Cardiac ventricle fibroblast (primary cell): ENCODE results near the gene AWAT1. TPM values are rescaled to one million over a fixed set of nuclear protein-coding genes. Genes with fewer than 3 reads are reported as not detected.

ENCODE experiments used
- total RNA-seq: library from RNA; depleted of rRNA; stranded (reverse); fragments of >200 nt; gene quantifications from 2 replicates; pipeline ENCODE4 v1.2.3, GENCODE V29; 2015

Gene AWAT1
- total RNA-seq: not detected in 2 replicates

GRCh38 chrX:70234355-70234754, at the start of gene AWAT1:
Gene AWAT1, plus strand, starts transcription at chrX:70234655. Its CDS starts 41 bp downstream, at chrX:70234696.

GRCh38 chrX:70260104-70260503, 25.6 kb downstream of the AWAT1 start, which contains the start of gene P2RY4:
Gene P2RY4, minus strand, starts transcription at chrX:70260204. Its CDS starts 580 bp downstream, at chrX:70259624.

GRCh38 chrX:70268034-70268433, 33.6 kb downstream of the AWAT1 start, which contains the start of gene ARR3:
Gene ARR3, plus strand, starts transcription at chrX:70268334. Its CDS starts 1,052 bp downstream, at chrX:70269386.

GRCh38 chrX:70281951-70282350, 47.5 kb downstream of the AWAT1 start, which contains the start of gene RAB41:
Gene RAB41, plus strand, starts transcription at chrX:70282172. Its CDS starts 46 bp downstream, at chrX:70282218.

Other genes with a start within 250 kb of the AWAT1 start
- not detected in 2 replicates for gene AWAT2, start 184.7 kb upstream of the AWAT1 start, total RNA-seq
- gene OTUD6A, start 172.2 kb upstream of the AWAT1 start, total RNA-seq: not detected in 2 replicates
- gene IGBP1, start 101.2 kb upstream of the AWAT1 start, total RNA-seq: 65.6 and 86.9 TPM in 2 replicates
- not detected in 2 replicates for gene DGAT2L6, start 57.2 kb upstream of the AWAT1 start, total RNA-seq
- not detected in 2 replicates for gene P2RY4, start 25.5 kb downstream of the AWAT1 start, total RNA-seq
- gene ARR3, start 33.7 kb downstream of the AWAT1 start, total RNA-seq: not detected in 2 replicates
- not detected in 2 replicates for gene RAB41, start 47.5 kb downstream of the AWAT1 start, total RNA-seq
- gene PDZD11, start 55.3 kb downstream of the AWAT1 start, total RNA-seq: 26.0 and 28.8 TPM in 2 replicates
- gene KIF4A, start 55.4 kb downstream of the AWAT1 start, total RNA-seq: 1.4 and 2.3 TPM in 2 replicates
- not detected in 2 replicates for gene GDPD2, start 188.7 kb downstream of the AWAT1 start, total RNA-seq
- 4.3 and 12.3 TPM in 2 replicates for gene DLG3, start 210.2 kb downstream of the AWAT1 start, total RNA-seq